ENCODE data around the gene RETREG3. TPM values are rescaled to one million over a fixed set of nuclear protein-coding genes. Genes with fewer than 3 reads are reported as not detected.

Gene RETREG3
- total RNA-seq, 4 donors from 2014 or later: 31.4 to 66.6 (median 55.8) TPM

DNA sequence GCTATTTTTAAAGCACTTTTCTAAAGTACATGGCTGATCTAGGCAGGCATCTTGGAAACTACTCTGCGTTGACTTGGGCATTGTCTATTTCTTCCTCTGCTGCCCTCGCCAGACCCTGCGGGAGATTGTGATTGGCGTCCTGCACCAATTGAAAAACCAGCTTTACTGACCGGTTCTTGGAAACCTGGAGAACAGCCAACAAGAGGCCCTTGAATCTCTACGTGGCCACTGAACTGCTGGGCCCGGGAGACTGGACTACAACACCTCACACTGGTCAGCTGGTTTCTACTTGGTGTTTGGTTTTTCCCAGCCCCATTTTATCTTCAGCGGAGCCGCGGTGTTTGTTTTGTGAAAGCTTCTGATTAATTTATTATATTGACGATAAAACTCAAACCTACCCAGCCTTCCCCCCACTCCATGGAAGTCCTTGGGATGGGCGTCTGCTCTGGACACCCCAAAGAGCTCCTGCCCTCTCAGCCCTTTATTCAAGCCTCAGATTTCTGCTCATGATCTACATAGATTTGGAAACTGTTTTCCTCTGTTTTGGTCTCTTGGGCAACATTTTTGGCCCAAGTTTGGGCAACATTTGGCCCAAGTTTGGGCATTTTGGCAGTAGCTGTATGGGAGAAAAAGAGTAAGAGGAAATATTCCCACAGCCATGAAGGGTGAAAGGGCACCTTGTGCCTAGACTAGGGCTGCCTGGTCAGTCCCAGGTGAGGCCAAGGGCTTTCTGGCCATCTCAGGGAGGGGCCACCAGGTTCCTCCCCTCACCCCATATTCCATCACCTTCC, 37.5 kb downstream of the RETREG3 start:
- Histone ChIP-seq H3K27ac (no peak overlapping the region), H3K27me3 (no peaks in the 10 kb centered on the region), H3K36me3 (peaks cover 0 to 71% (median 0%) of the 10 kb centered on the region in 3 donors), H3K4me3 (no peak overlapping the region), H3K4me1 (peaks cover 0 to 19% (median 10%) of the 10 kb centered on the region in 4 donors), H3K9me3 (no peaks in the 10 kb centered on the region)
- peak in 1 of 3 donors; percentile 25 for DNase-seq
- TF ChIP-seq POLR2A (IDR thresholded peaks at IDR 0.05): no peak
- TF ChIP-seq, protein P1, sequence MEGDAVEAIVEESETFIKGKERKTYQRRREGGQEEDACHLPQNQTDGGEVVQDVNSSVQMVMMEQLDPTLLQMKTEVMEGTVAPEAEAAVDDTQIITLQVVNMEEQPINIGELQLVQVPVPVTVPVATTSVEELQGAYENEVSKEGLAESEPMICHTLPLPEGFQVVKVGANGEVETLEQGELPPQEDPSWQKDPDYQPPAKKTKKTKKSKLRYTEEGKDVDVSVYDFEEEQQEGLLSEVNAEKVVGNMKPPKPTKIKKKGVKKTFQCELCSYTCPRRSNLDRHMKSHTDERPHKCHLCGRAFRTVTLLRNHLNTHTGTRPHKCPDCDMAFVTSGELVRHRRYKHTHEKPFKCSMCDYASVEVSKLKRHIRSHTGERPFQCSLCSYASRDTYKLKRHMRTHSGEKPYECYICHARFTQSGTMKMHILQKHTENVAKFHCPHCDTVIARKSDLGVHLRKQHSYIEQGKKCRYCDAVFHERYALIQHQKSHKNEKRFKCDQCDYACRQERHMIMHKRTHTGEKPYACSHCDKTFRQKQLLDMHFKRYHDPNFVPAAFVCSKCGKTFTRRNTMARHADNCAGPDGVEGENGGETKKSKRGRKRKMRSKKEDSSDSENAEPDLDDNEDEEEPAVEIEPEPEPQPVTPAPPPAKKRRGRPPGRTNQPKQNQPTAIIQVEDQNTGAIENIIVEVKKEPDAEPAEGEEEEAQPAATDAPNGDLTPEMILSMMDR (IDR thresholded peaks at IDR 0.05): no peak

DNA sequence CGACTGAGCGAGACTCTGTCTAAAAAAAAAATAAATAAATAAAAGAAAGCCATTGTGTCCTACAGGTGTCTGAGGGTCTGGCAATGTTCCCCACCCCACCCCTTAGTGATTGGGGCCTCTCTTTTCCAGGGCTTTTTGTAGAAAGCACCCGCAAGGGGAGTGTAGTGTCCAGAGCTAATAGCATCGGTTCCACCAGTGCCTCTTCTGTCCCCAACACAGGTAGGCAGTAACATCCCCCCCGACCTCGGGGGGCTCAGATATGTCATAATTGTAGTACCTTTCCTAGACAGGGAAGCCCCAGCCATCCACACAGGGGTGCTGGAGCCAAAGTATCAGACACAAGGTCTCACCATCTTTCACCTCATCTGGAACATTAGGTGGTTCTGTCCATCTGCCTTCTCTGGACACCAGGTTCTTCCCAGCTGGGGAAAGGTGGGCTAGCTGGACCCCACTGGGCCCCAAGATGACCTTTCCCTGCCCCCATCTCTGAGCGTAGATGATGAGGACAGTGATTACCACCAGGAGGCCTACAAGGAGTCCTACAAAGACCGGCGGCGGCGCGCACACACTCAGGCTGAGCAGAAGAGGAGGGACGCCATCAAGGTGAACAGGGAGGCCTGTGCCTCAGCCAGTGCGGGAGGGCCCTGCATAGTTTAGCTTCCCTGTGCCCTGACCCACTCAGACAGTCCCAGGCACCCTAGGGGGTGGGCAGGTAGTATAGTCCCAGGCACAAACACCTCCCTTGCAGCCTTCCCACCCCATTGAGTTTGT, 40.6 kb downstream of the RETREG3 start:
- no peaks in the 10 kb centered on the region for H3K27me3 ChIP-seq
- peaks cover 0 to 80% (median 0%) of the 10 kb centered on the region in 3 donors for H3K36me3 ChIP-seq
- peaks cover 0 to 35% (median 21%) of the 10 kb centered on the region in 4 donors for H3K4me1 ChIP-seq
- peak overlapping the region; percentile 96 to 100 (median 97) for H3K27ac ChIP-seq
- peak overlapping the region in 2 of 4 donors; percentile 77 to 95 for H3K4me3 ChIP-seq
- no peak for TF ChIP-seq POLR2A (IDR thresholded peaks at IDR 0.05)
- TF ChIP-seq, protein P1 (IDR thresholded peaks at IDR 0.05): no peak
- DNase-seq: peak in 1 of 3 donors; percentile 37
- no peaks in the 10 kb centered on the region for H3K9me3 ChIP-seq

DNA sequence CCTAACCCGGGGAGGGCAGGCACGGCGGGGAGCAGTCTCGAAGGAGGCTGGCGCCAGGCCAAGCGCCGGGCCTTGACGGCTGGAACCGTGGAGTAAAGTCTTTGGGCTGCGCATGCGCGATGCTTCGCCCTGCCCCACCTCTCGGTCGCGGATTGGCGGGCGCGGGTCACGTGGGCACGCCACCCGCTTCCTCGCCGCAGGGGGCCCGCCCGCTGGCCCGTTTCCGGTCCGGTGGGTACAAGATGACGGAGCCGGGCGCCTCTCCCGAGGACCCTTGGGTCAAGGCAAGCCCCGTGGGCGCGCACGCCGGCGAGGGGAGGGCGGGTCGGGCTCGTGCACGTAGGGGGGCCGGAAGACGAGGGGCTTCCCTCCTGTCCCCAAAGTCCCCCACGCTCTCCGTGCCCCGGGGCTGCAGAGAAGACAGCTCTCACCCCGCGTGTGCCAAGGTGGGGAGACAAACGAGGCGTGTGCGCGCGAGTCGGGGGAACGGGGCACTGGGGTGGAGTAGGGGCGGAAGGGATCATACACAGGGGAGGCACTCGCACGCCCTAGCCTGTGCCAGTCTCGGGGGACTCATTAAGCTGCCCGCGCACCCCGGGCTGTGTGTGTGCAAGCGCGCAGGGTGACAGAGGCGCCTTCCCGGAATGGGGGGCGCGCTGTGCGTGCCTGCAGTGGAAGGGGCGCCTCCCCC, 42.1 kb downstream of the RETREG3 start, which contains the start of gene MLX:
MLX (plus strand) TSS at position 218 of the 691 bp plus-strand sequence; CDS start at position 243, 25 bp downstream.
- Histone ChIP-seq H3K4me1 (peaks cover 0 to 46% (median 30%) of the 10 kb centered on the region in 4 donors), H3K27me3 (no peaks in the 10 kb centered on the region), H3K4me3 (peak within 1 kb of the TSS; percentile 77 to 95 (median 90)), H3K9me3 (no peaks in the 10 kb centered on the region), H3K27ac (peak within 1 kb of the TSS; percentile 96 to 100 (median 97)), H3K36me3 (peaks cover 0 to 66% (median 0%) of the 10 kb centered on the region in 3 donors)
- TF ChIP-seq, protein P1 (IDR thresholded peaks at IDR 0.05): no peak
- peak; percentile 35 to 83 for TF ChIP-seq POLR2A (IDR thresholded peaks at IDR 0.05)
- peak; percentile 93 to 98 (median 97) for DNase-seq

DNA sequence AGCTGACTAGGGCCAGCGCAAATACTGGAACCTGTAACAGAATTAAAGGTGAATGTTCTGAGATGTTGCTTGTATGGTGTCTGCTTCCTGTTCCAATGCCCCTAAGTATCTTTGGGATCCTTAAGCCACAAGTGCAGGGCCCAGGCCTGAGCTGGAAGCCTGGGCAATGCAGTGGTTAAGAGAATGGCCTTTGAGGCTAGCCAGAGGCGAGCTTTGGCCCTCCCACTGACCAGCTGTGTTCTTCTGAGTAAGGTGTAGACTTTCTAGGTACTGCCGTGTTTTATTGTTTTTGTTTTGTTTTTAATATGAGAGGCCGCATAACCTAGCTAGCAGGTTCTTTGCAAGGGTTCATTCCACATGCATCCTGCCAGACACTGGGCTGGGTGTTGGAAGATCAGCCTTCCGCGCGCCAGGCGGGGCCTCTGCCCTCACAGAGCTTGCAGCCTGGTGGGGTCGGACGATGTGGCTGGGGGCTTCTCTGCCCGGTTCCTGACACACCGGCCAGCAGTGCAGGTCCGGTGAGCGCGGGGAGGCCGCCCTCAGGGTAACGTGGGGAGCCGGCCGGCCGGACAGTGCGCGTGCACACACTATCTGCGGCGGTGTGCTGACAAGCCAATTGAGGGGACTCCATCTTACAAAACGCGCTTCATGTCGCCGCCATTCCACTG, 42.8 kb downstream of the RETREG3 start:
- Histone ChIP-seq H3K27me3 (no peaks in the 10 kb centered on the region), H3K27ac (peak overlapping the region; percentile 96 to 100 (median 97)), H3K36me3 (peaks cover 0 to 59% (median 0%) of the 10 kb centered on the region in 3 donors), H3K9me3 (no peaks in the 10 kb centered on the region), H3K4me1 (peaks cover 0 to 48% (median 33%) of the 10 kb centered on the region in 4 donors), H3K4me3 (peak overlapping the region; percentile 77 to 95 (median 90))
- DNase-seq: no peak
- TF ChIP-seq POLR2A (IDR thresholded peaks at IDR 0.05): no peak
- TF ChIP-seq, protein P1 (IDR thresholded peaks at IDR 0.05): no peak
